Activated effector memory CD4-positive, alpha-beta T cell treated with Interleukin-2 at 50 U/mL for 16 hours (primary cell): Measurements from ENCODE around the gene CRAT.

ENCODE experiments used
- DNase-seq: peaks from one replicate; pipeline ENCODE4 v3.0.0-alpha.2; 2020

CRAT gene

DNA sequence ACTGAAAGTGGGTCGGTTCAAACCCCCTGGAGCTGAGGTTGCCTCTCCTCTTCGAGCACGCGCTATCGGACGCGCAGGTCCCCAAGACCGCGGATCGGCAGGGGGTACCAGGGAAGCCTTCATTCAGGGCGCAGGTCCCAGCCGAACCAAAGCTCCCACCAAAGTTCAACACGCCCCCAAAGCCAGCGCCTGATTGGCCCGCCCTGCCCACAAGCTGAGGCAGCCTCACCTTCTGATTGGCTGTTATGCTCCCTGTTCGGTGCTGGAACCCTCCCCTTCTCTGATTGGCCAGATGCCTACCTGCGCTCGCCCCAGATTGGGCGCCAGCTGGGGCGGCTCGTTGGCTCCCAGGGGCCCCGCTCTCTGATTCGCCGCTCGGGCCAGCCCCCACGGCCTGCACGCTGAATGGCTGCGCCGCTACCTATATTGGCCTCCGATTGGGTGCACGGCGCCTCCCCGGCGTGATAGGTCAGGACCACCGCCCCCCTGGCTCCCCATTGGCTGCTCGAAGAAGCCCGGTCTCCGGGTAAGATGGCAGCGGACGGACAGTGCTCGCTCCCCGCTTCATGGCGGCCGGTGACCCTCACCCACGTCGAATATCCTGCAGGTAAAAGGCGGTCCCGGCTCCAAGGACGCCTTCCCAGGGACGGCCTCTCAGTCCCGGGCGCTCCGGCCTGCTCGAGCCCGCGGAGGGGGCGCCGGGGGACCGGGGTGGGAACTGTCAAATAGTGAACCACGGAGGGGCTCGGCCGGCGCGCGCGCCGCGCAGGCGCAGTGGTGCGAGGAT is 29.8 kb downstream of the CRAT start, which contains the start of gene DOLPP1:
Gene DOLPP1, plus strand, starts transcription at position 511 of the 787 bp plus-strand sequence. Its CDS starts 21 bp downstream, at position 532.
- peak; percentile 98 for DNase-seq

DNA sequence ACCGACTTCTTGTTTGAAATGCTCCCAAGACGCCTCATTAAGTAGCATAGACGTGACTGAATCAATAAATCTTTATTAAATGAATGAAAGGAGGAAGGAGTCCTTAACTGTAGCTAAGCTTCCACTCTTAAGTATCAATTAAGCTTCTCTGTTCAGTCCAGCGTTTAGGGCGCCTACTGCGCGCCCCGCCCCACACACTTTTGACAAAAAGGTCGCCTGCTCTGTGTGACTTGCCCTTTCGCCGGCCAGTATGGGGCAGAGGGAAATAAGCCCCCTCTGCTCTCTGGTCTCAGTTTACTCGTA is 30.3 kb downstream of the CRAT start:
- DNase-seq: no peak

DNA sequence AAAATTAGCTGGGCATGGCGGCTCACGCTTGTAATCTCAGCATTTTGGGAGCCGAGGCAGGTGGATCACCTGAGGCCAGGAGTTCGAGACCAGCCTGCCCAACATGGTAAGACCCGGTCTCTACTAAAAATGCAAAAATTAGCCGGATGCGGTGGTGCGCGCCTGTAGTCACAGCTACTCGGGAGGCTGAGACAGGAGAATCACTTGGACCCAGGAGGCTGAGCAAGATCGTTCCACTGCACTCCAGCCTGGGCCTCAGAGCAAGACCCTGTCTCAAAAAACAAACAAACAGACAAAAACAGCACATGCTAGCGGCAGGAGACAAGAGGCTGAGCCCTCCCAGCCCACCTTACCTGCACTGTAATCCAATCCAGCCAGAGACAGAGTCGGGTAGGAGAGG is 30.8 kb downstream of the CRAT start:
- no peak for DNase-seq

- DNase-seq: no peak
These were observed 31.7 kb downstream of the CRAT start for GRCh38 chr9:129078691-129079503.

DNA sequence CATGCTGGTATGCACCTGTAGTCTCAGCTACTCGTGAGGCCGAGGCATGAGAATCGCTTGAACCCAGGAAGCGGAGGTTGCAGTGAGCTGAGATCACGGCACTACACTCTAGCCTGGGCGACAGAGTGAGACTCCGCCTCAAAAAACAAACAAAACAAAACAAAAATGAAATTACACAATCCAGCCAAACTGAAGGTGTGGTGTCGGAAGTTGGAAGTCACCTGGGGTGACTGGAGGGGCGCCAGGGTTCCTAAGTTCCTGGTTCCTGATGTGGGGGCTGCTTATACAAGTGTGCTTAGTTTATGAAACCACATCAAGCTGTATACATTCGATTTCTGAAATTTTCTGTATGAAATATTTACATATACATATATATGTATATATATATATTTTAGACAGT is 33.4 kb downstream of the CRAT start:
- no peak for DNase-seq

DNA sequence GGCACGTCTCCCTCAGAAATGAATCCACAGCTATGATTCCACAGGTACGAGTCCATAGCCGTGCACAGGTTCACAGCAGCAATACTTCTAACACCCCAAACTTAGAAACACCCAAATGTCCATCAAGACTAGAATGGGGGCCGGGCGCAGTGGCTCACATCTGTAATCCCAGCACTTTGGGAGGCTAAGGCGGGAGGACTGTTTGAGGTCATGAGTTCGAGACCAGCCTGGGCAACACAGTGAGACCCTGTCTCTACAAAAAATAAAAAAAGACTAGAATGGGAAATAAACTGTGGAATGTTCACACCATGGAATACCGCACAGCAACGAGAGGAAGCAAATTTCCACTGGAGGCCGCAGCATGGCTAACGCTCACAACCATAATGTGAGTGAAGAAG is 34.0 kb downstream of the CRAT start:
- no peak for DNase-seq

DNA sequence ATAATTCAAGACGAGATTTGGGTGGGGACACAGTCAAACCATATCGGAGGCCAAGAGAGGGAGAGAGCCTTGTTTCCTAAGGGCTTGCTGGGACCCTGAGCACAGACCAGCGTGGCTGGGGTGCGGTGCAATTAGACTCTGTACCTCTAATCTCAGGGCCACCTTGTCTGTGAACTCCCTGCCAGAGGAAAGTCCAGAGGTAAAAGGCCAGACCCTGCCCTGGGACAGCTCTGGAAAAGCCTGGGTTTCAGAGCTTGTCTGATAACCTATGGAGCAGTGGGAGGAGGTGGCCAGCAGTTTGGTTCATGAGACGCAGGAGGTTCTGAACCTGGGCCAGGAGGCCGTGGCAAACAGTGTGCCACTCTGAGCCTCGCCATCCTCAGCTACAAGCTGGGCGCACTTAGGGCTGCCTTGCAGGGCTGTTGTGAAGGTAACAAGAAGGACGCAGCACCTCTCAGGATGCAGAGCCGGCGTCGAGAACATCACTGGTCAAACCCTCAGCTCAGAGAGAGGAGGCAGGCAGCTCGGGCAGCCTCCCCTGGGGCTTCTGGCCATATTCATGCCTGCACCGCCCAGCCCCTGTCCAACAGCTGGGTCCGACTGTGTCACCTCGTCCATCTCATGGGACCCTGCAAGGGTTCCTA is 34.5 kb downstream of the CRAT start:
- no peak for DNase-seq

DNA sequence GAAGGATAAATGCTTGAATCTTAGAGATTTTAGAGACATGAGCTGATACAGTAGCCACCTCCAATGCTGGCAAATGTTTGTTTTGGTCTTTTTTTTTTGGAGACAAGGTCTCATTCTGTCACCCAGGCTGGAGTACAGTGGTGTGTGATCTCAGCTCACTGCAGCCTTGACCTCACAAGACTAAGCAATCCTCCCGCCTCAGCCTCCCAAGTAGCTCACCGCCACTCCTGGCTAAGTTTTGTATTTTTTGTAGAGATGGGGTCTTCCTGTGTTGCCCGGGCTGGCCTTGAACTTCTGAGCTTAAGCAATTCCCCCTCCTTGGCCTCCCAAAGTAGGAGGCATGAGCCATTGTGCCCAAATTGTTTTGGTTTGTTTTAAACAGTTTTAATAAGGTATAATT is 36.5 kb downstream of the CRAT start:
- no peak for DNase-seq

DNA sequence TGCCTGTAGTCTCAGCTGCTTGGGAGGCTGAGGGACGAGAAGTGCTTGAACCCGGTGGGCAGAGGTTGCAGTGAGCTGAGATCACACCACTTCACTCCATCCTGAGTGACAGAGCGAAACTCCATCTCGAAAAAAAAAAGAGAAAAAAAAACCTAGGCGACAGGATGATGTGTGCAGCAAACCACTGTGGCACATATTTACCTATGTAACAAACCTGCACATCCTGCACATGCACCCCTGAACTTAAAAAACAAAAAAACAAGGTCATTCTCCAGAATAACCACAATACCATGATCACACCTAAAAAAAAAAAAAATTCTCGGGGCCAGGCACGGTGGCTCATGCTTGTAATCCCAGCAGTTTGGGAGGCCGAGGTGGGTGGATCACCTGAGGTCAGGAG is 37.2 kb downstream of the CRAT start:
- no peak for DNase-seq

DNA sequence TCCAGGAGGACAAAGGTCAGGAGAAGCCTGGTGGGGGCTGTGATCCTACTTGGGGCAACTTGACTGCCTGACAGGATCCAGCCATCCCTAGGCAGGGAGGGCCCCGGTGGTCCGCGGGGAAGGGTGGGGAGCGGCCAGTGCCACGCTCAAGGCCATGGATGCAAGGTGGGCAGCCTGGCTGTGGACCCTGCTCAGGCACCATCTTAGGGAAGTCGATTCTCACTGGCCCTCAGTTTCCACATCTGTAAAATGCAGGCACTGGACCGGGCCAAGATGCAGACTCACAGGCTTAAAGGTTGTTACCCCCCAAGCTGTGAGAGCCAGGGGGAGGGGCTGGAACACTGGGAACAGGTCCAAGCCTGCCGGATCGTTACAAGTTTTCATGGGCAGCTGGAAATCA is 38.4 kb downstream of the CRAT start:
- DNase-seq: no peak

DNA sequence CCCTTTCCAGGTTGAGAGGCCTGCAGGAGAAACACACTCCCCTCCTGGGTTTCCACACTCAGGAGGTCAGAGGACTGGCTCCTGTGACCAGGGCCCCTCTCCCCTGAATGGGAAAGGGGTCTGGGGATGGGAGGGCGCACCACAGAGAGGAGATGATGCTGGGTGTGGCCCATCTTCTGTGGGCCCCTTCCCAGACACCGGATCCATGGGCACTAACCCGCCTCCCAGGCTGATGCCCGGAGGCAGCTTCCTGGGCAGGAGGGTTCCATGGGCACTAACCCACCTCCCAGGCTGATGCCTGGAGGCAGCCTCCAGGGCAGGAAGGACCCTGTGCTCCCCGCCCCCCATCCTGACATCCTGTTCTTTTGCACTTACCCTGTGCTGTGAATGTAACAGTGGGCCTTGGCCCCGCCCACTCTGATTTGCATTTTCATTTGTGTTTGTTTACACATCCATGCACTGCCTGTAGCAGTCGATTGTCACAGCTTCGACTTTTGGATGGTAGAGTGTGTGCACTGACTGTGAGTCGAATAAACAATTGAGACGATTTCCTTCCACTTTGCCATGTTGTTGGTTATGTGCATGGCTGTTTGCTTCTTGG is 39.0 kb downstream of the CRAT start:
- peak; percentile 19 for DNase-seq

GRCh38 chr9:129070696-129071525 is 39.7 kb downstream of the CRAT start:
- no peak for DNase-seq

DNA sequence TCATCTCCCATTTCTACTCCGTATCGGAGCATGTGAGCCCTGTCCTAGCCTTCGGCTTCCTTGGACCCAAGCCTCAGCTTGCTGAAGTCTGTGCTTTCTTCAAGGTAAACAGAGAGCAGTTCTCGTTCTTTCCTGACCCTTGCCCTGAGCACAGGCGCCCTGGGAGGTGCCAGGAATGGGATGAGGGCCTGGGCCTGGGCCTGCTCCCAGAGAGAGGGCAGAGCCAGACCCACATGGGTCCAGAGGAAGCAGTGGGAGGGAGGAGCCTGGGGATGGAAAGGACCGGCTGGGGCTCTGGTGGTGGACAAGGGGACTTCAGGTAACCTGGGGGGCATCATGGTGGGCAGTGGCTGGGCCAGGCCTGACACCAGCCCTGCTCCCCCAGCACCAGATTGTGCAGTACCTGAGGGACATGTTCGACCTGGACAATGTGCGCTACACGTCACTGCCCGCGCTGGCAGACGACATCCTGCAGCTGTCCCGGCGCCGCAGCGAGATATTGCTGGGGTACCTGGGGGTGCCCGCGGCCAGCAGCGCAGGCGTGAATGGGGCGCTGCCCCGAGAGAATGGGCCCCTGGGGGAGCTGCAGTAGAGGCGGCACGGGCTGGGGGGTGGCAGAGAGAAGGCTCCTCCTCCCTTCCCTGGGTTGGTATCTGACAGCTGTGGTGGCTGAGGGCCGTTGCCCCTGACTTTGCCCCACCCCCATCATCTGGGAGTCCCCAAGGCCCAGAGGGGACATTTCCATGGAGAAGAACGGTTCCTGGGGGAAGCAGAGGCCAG is 40.5 kb downstream of the CRAT start:
- no peak for DNase-seq

DNA sequence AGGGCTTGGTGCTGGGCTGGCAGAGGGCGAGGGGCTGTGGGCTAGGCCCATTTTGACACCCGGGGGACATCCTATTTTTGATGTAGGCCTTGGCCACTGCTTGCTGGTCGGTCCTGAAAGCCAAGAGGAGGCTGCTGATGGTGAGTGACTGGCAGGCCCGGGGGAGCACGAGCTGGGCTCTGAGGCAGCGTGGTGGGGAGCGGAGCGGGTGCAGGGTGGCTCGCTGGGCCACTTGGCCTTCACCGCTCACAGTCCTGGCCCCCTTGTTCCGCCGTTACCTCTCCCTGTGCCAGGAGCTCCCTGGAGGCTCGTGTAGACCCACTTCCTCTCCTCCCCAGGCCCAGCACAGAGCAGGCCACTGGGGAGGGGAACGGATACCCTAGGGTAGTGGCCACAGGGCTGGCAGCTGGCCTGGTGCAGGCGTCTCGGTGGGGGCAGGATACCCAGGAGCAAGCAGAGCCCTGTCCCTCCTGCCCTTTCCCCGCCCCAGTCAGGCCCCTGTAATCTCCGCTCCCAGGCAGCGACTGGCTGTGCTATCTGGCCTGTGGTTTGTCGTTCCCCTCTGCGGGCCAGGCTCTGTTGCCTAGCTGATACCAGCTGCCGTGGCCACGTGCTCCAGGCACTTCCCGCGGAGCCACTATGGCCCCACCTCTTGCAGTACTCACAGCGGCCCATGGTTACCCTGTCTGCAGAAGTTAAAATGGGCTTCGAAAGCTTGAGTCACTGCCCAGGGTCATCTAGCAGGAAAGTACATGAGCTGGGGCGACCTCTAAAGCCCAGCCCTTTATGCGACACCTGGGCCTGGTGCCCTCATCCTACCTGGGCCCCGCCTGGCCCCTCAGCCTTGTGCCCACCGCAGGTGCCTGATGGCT is 41.4 kb downstream of the CRAT start:
- peak; percentile 52 for DNase-seq

DNA sequence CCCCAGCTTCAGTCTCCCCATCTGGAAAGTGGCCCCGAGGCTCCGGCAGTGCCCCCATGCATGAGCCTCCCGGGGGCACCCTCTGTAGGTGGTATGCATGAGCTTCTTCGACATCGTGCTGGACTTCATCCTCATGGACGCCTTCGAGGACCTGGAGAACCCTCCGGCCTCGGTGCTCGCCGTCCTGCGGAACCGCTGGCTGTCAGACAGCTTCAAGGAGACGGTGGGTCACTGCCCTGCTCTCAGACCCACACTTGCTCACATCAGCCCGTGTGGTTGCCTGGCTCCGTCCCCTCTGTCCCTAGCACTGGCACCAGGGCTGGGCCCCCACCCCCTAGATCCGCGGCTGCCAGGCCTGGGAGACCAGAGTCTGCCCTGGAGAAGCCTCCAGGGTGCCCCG is 42.5 kb downstream of the CRAT start:
- DNase-seq: no peak

DNA sequence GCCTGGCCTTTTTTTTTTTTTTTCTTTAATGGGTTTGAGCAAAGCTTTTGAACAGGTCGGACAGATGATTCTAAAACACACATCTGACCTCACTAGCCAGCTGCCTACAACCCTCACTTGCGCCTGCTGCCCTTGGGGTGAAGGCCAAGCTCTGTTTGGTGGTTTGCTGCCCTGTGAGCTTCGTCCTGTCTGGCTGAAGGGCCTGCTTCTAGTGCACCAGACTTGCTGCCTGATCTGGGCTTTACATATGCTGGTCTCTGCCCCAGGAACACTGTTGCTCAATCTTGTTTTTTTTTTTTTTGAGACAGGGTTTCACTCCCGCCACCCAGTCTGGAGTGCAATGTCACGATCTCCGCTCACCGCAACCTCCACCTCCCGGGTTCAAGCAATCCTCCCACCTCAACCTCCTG is 46.1 kb downstream of the CRAT start:
- no peak for DNase-seq

DNA sequence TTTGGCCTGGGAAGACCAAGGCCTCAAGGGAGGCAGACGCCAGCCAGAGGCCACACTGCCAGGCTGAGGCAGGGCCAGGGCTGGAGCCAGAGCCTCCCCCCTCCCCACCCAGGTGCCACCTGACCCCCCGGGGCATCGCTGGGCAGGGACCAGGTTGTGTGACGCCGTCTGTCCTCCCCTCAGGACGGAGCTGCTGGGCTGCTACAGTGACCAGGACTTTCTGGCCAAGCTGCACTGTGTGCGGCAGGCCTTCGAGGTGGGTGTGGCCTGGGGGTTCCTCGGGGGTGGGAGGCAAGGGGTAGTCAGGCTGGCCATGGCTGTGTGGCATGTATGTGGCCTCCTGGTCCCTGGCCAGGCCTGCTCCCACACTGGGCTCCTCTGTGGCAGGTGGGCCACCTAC is 47.5 kb downstream of the CRAT start:
- DNase-seq: no peak

DNA sequence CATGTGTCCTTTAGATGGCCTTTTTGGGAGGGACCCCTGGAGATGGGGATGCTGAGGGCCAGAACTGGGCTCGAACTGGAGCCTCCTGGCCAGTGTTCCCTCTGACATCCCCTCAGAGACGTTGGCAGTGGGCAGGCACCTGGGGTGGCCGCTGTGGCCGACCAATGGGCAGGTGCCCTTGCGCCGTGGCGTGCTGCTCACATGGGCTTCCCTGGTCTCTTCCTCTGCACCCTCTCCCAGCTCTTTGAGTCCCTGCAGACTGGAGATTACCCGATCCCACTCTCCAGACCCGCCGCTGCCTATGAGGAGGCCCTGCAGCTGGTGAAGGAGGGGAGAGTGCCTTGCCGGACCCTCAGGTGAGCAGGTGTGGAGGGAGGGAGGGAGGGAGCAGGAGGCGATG is 49.6 kb downstream of the CRAT start:
- no peak for DNase-seq

GRCh38 chr9:129059796-129060785 is 50.5 kb downstream of the CRAT start:
- no peak for DNase-seq
